GM12892 (cell line): Measurements from ENCODE around the gene AHDC1.

Experiments used
- POLR2A ChIP-seq: IDR thresholded peaks from 2 replicates; pipeline ENCODE4 v1.6.1; 2011; ENCODE audit warnings: low read depth, low read length, control low read depth
- POLR2AphosphoS5 ChIP-seq: IDR thresholded peaks from 2 replicates; pipeline ENCODE4 v1.6.1; 2011; ENCODE audit warnings: low read depth, low read length, control low read depth

DNA sequence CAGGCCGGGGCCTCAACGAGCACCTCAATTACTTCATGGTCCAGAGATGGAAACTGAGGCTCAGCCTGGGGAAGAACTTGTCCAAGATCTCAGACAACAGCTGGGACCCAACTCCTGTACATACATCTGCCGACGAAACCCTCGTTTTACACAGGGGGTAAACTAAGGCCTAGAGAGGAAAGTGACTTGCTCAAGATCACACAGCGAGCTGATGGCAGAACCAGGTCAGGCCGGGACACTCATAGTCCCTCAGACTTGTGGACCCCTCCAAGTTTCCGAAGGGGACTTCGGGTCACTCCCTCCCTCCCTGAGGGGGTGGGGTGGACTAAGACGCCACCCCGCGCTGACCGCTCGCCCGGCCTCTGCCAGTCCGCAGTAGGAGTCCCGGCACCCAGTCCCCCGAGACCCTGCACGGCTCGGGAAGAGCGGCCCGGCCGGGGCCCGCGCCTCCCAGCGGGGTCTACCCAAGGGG, 114.4 kb downstream of the AHDC1 start:
- TF ChIP-seq POLR2A, result no peak
- 0 out of 2 replicates have a peak, but pooled peaks have one; percentile 0 for TF ChIP-seq POLR2AphosphoS5
